BE2C (cell line): ENCODE data around the gene FSTL3.
"Not testable (repeated sequence)": the region's sequence is repeated elsewhere in the genome, so short reads cannot be mapped to it uniquely, and the experiment has no call there.

Experiments used
- DNase-seq: peaks from one replicate; pipeline ENCODE4 v3.0.0-alpha.2; 2020
- H3K27me3 ChIP-seq: fragments of 250-450 bp; sonication (Bioruptor Pico); 2 replicates; pipeline ENCODE4 v1.5.1; 2020; ENCODE audit warnings: mild to moderate bottlenecking
- H3K36me3 ChIP-seq: fragments of 250-450 bp; sonication (Bioruptor Pico); 2 replicates; pipeline ENCODE4 v1.5.1; 2020; ENCODE audit warnings: mild to moderate bottlenecking
- H3K4me1 ChIP-seq: fragments of 250-450 bp; sonication (Bioruptor Pico); 2 replicates; pipeline ENCODE4 v1.5.1; 2020
- H3K4me3 ChIP-seq: 2 replicates; pipeline ENCODE4 v1.5.1; 2011; ENCODE audit warnings: low read depth, low read length
- H3K9me3 ChIP-seq: fragments of 250-450 bp; sonication (Bioruptor Pico); 2 replicates; pipeline ENCODE4 v1.5.1; 2020
- TF ChIP-seq, protein P1 (sequence below): IDR thresholded peaks from 2 replicates; pipeline ENCODE4 v1.5.1; 2012; ENCODE audit warnings: mild to moderate bottlenecking, low read depth, low read length

The FSTL3 gene

GRCh38 chr19:663682-664117 lies 12.5 kb upstream of the FSTL3 start:
- Histone ChIP-seq H3K4me3 (peak overlapping the region; percentile 48), H3K4me1 (peaks cover 3% of the 10 kb centered on the region; the same call in 1 of the 2 replicates), H3K36me3 (peaks cover 12% of the 10 kb centered on the region), H3K9me3 (no peaks in the 10 kb centered on the region; the same call in 1 of the 2 replicates), H3K27me3 (no peaks in the 10 kb centered on the region; the same call in 1 of the 2 replicates)
- TF ChIP-seq, protein P1, sequence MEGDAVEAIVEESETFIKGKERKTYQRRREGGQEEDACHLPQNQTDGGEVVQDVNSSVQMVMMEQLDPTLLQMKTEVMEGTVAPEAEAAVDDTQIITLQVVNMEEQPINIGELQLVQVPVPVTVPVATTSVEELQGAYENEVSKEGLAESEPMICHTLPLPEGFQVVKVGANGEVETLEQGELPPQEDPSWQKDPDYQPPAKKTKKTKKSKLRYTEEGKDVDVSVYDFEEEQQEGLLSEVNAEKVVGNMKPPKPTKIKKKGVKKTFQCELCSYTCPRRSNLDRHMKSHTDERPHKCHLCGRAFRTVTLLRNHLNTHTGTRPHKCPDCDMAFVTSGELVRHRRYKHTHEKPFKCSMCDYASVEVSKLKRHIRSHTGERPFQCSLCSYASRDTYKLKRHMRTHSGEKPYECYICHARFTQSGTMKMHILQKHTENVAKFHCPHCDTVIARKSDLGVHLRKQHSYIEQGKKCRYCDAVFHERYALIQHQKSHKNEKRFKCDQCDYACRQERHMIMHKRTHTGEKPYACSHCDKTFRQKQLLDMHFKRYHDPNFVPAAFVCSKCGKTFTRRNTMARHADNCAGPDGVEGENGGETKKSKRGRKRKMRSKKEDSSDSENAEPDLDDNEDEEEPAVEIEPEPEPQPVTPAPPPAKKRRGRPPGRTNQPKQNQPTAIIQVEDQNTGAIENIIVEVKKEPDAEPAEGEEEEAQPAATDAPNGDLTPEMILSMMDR: no peak
- no peak for DNase-seq

DNA sequence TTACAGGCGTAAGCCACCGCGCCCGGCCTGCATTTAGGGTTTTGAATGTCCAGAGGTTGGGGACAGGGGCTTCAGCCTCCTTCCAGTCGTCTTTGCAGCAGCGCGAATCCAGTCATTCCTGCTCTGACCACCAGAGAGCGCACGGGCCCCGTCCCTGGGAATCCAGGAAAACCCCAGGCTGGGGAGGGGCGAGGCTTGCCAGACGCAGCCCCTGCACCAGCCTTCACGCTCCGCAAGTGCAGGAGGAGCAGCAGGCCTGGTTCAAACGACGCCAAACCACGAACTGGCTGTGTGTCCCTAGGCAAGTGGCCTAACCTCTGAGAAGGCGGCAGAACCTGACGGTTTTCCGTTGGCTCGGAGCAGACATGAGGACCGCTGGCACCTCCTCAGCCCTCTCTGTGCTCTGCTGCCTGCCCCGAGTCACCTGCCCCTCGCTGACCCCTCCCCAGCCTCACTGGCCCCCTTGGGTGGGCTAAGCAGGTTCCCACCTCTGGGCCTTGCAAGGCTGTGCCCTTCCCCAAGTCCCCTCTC lies 11.2 kb upstream of the FSTL3 start:
- TF ChIP-seq, protein P1: peak; percentile 88
- peaks cover 3% of the 10 kb centered on the region; the same call in 1 of the 2 replicates for H3K4me1 ChIP-seq
- no peak overlapping the region for H3K4me3 ChIP-seq
- no peaks in the 10 kb centered on the region; the same call in 1 of the 2 replicates for H3K9me3 ChIP-seq
- no peaks in the 10 kb centered on the region; the same call in 1 of the 2 replicates for H3K27me3 ChIP-seq
- H3K36me3 ChIP-seq: peaks cover 9% of the 10 kb centered on the region
- DNase-seq: peak; percentile 95

- not testable (repeated sequence) for H3K27me3 ChIP-seq, H3K4me1 ChIP-seq, H3K36me3 ChIP-seq, H3K9me3 ChIP-seq, H3K4me3 ChIP-seq, DNase-seq
Observed at GRCh38 chr19:666985-667573, 9.1 kb upstream of the FSTL3 start.

DNA sequence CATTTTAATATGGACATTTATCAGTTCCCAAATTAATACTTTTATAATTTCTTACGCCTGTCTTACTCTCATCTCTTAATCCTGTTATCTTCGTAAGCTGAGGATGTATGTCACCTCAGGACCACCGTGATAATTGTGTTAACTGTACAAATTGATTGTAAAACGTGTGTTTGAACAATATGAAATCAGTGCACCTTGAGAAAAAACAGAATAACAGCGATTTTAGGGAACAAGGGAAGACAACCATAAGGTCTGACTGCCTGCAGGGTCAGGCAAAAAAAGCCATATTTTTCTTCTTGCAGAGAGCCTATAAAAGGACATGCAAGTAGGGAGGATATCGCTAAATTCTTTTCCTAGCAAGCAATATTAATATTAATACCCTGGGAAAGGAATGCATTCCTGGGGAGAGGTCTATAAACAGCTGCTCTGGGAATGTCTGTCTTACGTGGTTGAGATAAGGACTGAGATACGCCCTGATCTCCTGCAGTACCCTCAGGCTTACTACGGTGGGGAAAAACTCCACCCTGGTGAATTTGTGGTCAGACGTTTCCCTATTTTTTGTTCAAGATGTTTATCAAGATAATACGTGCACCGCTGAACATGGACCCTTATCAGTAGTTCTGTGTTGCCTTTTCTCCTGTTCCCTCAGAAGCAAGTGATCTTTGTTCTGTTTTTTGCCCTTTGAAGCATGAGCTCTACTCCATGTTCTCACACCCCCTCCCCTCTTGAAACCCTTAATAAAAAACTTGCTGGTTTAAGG lies 7.3 kb upstream of the FSTL3 start:
- DNase-seq, H3K4me3 ChIP-seq, H3K9me3 ChIP-seq, H3K4me1 ChIP-seq, H3K27me3 ChIP-seq, H3K36me3 ChIP-seq: not testable (repeated sequence)

GRCh38 chr19:670609-671075 lies 5.5 kb upstream of the FSTL3 start:
- no peak overlapping the region for H3K4me3 ChIP-seq
- peaks cover 7% of the 10 kb centered on the region for H3K27me3 ChIP-seq
- TF ChIP-seq, protein P1: no peak
- DNase-seq: no peak
- H3K4me1 ChIP-seq: no peaks in the 10 kb centered on the region
- no peaks in the 10 kb centered on the region for H3K36me3 ChIP-seq
- no peaks in the 10 kb centered on the region for H3K9me3 ChIP-seq

- Histone ChIP-seq H3K36me3 (no peaks in the 10 kb centered on the region), H3K9me3 (no peaks in the 10 kb centered on the region), H3K4me1 (no peaks in the 10 kb centered on the region), H3K27me3 (peaks cover 25% of the 10 kb centered on the region), H3K4me3 (no peak overlapping the region)
- TF ChIP-seq, protein P1: no peak
- no peak for DNase-seq
Observed at GRCh38 chr19:674282-675151, 1.7 kb upstream of the FSTL3 start.
